Sigmoid colon (tissue), 4 donors: Measurements from ENCODE around the gene KLHL35.

Experiments used
- CTCF ChIP-seq, 4 experiments: fragments of 450-650 bp in 3 of 4; fragments of 200-600 bp in 1 of 4; IDR thresholded peaks; one replicate each; pipeline ENCODE4 v1.5.1; 2016 to 2019; ENCODE audit warnings: antibody characterized with exemption in 4 of 4, mild to moderate bottlenecking in 3 of 4, moderate library complexity in 2 of 4
- EP300 ChIP-seq, 4 donors: sonication (generic); formaldehyde crosslinking; IDR thresholded peaks; one replicate each; pipeline ENCODE4 v1.6.1; 2017; ENCODE audit warnings: antibody characterized with exemption in 4 of 4
- POLR2A ChIP-seq, 2 donors: fragments of 450-650 bp; IDR thresholded peaks; one replicate each; pipeline ENCODE4 v1.6.1; 2016; ENCODE audit warnings: antibody characterized with exemption in 2 of 2, mild to moderate bottlenecking in 2 of 2, moderate library complexity in 2 of 2
- POLR2AphosphoS5 ChIP-seq, 4 donors: sonication (generic); formaldehyde crosslinking; IDR thresholded peaks; one replicate each; pipeline ENCODE4 v1.6.1; 2017; ENCODE audit warnings: antibody characterized with exemption in 4 of 4

- TF ChIP-seq EP300 (IDR thresholded peaks at IDR 0.05): no peak
- no peak for TF ChIP-seq CTCF (IDR thresholded peaks at IDR 0.05)
- no peak for TF ChIP-seq POLR2A (IDR thresholded peaks at IDR 0.05)
- TF ChIP-seq POLR2AphosphoS5 (IDR thresholded peaks at IDR 0.05): no peak
Measured at GRCh38 chr11:75474240-75474639, 41.2 kb upstream of the KLHL35 start.
